HG03039 (cell line): ENCODE data around the gene SNAI1.
"Not testable (repeated sequence)": the region's sequence is repeated elsewhere in the genome, so short reads cannot be mapped to it uniquely, and the experiment has no call there.

Experiments used
- ATAC-seq: cut with Tn5 transposase; IDR thresholded peaks from one replicate; pipeline ENCODE4 v1.9.1; 2021; ENCODE audit warnings: mild to moderate bottlenecking, moderate library complexity; ENCODE audit not compliant: unreplicated experiment

The SNAI1 gene

GRCh38 chr20:50011597-50011996 is 28.8 kb downstream of the SNAI1 start:
- not testable (repeated sequence) for ATAC-seq

DNA sequence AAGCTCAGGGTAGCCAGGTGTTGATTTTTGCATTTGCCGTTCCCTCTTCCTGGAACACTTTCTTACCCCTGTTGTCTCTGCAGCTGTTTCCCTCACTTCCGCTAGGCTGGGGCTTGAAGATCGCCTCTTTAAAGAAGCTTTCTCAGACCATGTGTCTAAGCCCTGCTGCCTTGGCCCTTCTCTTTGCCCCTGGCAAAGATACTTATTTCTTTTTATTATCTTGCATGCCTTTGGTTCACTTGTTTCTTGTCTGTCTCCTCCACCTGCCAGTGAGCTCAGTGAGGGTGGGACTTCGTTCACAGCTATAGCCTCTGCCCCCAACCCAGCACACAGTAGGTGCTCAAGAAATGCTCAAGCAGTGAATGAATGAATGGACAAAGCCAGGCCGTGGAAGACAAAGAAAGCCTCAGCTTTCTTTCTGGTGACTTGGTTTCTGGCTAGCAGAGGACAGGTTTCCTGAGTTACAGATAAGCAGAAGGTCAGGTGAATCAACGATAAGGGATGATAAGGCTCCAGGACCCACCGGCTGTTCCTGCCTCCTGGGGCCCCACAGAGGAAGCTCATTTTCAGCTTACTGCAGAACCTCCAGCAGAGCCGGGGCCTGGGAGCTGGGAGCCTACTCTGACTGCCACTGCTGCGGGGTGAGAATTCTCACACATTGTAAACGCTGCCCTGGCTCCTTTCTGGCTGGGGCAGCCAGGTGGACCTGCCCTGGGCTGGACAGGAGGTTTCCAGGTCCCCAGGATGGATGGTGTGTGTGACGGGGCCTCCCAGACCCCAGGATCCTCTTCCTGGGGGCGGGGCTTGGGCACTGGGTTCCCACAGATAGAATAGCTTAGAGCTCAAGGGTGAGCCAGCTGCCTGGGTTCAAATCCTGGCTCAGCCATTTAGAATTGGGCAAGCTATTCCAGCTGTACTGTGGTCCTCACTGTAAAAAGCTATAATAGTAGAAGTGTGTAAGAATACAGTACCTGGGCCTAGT is 29.8 kb downstream of the SNAI1 start:
- no peak for ATAC-seq

DNA sequence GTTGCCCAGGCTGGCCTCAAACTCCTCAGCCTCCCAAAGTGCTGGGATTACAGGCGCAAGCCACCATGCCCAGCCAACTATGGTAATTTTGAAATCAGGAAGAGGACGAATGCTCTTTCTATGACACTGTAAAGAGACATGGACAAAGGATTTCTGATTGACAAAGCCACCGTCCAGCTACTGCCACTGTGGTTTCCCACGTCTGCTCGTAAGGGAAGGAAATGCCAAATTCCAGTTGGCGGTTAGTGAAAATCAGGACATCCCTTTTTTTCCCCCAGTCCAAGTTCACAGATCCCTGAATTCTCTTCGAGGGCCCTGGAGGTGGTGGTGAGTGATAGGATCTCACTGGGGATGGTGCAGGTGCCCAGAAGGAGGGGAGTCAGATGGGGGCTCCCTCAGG is 31.2 kb downstream of the SNAI1 start:
- ATAC-seq: no peak

DNA sequence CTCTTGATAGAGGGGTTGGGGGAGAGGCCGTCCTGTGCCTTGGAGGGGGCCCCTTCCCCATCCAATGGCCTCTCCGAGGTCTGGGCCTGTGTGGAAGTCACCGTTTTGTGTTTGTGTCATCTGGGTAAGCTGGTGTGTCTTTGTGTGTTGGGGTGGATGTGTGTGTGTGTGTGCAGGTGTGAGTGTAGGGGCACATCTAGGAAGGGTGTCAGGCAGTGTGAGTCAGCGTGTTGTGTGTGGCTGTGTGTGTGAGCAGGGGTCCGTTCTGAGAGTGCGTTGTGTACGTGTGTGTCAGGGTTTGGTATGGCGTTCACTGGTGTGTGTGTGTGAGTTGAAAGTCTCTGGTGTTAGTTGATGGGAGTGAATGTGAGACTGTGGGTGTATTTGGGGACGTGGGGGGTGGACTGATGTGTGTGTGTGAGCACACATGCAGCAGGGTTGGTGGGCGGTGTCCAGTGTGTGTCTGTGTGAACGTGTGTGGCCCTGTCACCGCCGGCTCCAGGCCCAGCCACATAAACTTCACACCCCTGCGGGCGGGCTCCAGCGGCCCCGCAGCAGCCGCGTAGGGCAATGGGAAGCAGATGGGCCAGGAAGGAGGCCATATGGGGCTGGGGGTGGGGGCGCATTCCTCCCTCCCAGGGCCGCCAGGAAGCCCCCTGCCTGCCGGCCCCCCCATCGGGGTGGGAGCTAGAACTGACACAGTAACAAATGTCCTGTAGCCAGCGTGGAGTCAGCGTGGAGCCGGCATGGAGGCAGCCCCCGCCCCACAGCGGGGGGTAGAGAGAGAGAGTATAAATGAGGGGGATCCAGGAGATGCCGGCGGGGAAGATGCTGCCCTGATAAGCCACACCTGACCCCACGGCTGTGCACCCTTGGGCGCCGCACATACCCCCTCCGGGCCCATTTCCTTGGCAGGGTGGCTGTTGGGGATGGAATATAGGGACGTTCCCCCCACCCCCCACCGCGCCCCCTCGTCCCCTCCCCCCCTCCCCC is 32.1 kb downstream of the SNAI1 start:
- no peak for ATAC-seq

DNA sequence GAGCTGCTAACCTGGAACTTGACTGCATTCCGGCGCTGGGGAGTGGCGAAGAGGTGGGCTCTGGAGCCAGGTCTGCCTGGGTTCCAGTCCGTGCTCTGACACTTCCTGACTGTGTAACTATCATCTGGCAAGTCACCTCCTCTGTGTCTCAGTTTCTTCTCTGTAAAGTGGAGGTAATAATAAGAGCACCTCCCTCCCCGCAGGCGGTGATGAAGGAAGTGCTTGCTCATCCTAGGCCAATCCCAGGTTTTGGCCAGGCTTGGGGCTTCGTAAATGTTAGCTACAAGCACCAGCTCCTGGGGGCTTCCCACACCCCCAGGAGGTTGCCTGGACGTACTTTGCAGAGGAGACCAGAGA is 32.8 kb downstream of the SNAI1 start:
- ATAC-seq: no peak

DNA sequence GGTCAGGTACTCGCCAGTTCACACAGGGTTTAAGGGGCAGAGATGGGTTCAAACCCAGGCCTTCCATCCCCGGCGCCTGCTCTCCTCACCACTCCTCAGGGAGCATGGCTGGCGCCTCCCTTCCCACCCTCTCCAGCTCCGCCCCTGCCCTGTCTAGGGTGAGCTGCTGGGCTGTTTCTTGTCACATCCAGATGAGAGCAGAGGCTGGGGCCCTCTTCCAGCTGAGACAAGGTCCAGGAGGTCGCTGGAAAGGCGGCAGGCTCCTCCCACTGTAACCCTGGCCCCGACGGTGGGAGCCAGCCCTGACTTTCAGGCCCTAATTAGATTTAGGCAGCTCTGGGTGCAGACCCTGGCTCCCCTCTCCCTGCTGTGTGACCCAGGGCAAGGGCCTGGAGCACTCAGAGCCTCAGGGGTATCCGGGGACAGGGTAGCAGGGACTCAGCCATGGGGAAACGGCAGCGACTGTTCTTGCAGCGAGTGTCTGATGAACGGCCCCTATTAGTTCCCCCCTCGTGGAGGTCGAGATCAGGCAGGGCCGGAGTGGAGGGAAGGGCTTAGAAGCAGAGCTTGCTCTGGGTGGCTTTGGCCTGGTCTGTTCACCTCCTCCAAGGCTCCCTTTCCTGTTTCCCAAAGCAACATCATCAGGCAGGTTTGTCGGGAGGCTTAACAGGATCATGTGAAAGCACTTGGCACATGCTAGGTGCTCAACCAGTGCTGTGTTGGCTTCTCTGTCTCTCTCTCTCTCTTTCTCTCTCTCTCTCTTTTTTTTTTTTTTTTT is 33.4 kb downstream of the SNAI1 start:
- no peak for ATAC-seq

DNA sequence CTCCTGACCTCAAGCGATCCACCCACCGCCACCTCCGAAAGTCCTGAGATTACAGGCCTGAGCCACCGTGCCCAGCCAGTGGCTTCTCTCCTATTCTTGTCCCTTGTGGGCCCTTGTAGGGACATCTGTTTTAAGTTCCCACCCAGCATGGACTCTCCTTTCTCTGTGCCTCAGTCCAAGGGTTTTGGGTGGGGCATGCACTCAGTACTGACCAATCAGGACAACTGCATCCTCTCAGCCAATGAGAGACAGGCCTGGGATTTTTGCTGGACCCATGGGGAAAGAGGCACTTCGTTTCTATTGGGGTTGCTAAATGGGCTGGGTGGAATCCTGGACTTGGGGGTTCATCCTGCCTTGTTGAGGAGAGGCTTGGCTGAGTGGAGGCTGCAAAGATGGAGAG is 34.4 kb downstream of the SNAI1 start:
- ATAC-seq: no peak

GRCh38 chr20:50017576-50018248 is 34.9 kb downstream of the SNAI1 start:
- no peak for ATAC-seq

- ATAC-seq: no peak
Measured at GRCh38 chr20:50019466-50020256, 36.9 kb downstream of the SNAI1 start.

GRCh38 chr20:50020288-50020687 is 37.5 kb downstream of the SNAI1 start:
- ATAC-seq: no peak

GRCh38 chr20:50022676-50023075 is 39.9 kb downstream of the SNAI1 start:
- no peak for ATAC-seq

GRCh38 chr20:50023116-50023805 is 40.5 kb downstream of the SNAI1 start:
- no peak for ATAC-seq

DNA sequence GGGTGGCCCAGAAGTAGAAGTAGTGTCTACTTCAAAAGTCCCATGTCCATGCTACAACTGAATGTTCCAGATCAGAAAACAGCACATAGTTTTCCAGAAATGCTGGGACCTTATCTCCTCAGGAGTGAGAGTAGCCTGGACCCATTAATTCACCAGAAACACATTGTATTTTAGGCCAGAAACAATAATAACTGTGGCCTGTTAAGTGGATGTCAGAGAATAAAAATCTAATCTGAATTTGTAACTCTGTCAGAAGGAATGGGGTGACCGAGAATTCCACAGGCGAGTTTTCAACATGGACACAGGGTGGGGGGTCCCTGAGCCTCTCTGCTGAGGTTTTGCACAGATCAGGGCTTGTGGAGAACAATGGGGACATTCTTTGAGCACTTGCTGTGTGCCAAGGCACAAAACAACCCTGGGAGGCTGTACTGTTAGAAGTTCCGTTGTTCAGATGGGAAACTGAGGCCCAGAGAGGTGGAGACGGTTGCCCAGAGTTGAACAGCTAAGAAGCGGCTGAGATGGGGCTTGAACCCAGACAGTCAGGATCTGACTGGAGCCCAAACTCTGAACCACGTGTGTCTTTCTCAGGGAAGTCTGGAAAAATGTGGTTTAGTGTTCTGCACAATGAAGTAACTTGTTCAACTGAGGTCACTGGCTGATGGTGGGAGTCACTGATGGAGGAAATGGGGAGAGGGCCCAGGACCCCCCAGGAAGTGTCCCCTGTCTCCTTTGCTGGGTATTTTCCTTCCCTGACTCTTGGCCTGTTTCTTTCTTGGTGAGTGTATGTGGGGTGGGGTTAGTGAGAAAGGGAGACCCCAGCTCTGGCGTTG is 44.2 kb downstream of the SNAI1 start:
- ATAC-seq: no peak

DNA sequence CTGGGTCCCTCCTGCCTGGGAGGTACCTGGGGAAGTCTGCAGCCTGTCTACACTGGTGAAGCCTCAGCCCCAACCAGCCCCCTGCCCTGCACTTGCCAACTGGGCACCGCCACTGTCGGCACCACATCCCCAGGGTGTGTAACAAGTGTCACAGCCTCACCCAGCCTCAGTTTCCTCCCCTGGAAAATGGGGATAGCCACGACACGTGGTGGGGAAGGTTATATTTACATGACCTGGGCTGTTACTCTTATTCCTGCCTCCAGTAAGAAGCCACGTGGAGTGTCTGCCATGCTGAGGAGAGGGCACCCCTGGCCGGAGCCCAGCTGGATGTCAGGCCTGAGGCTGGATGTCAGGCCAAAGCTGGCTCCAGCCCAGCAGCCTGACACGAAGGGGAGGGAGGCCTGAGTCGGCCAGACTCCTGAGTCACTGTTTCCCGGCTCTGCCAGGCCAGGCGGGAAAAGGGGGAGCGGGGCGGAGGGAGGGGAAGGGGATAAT is 44.9 kb downstream of the SNAI1 start:
- ATAC-seq: no peak

DNA sequence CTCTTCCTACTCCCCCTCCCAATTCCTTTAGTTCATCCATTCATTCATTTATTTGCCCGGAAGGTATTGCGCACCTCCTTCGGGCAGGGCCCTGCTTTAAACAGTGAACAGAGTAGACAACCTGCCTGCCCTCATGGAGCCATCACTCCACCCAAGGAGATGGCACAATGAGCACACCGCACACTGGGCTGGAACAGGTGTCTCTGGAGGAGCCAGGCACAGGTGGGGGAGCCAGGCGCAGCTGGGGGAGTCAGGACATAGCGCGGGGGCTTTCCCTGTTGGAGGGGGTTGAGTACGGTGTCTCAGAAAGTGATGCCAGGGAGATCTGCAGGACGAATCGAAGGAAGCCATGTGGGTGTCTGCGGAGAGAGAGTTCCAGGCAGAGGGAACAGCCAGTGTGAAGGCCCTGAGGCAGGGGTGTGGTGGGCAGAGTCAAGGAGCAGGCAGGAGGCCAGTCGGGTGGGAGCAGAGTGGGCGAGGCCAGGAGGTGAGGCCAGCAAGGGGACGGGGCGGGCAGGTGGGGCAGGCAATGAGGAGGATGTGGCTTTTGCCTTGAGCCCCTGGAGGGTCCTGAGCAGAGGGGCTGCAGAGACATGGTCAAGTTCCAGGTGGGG is 46.4 kb downstream of the SNAI1 start:
- no peak for ATAC-seq

GRCh38 chr20:50029697-50030461 is 47.1 kb downstream of the SNAI1 start:
- no peak for ATAC-seq
